ENCODE data around the gene SHC3.
"Not testable (repeated sequence)": the region's sequence is repeated elsewhere in the genome, so short reads cannot be mapped to it uniquely, and the experiment has no call there.

SHC3 gene

DNA sequence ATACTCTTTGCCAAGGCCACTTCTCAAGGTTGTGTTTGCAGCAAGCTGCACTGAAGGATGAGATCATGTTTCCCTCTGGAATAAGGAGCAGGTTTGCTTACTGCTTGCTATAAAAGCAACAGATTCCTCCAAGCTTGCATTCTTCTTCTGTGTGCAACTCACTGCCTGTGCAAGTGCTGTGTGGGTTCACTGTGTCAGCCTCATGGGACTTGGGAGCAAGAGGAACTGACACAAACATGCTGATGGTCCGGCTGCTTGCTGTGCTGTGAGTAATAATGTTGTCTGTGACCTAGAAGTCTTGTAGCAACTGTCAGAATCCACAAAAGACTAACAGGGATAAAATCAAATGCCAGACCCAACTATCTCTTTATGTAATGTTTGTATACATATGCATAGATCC is 33.6 kb upstream of the SHC3 start:
- no peak overlapping the region for H3K9ac ChIP-seq (ENCODE audit: low read length)
- no peak overlapping the region for H3K27ac ChIP-seq (ENCODE audit: low read depth, low read length)
- no peaks in the 10 kb centered on the region for H3K27me3 ChIP-seq (ENCODE audit: control insufficient read depth, insufficient read depth, low read length)
- peaks cover 16% of the 10 kb centered on the region for H3K9me3 ChIP-seq (ENCODE audit: control insufficient read depth, insufficient read depth, low read depth, low read length)
- no peaks in the 10 kb centered on the region for H3K4me1 ChIP-seq (ENCODE audit: control insufficient read depth, insufficient read depth, low read length)
- no peaks in the 10 kb centered on the region for H3K36me3 ChIP-seq (ENCODE audit: control insufficient read depth, insufficient read depth, low read length)
- no peak overlapping the region for H3K4me3 ChIP-seq (ENCODE audit: low read depth, low read length)

GRCh38 chr9:89209311-89209710 is 30.7 kb upstream of the SHC3 start:
- H3K27ac ChIP-seq (ENCODE audit: low read depth, low read length); H3K9ac ChIP-seq (ENCODE audit: low read length); H3K4me1 ChIP-seq (ENCODE audit: control insufficient read depth, insufficient read depth, low read length); H3K36me3 ChIP-seq (ENCODE audit: control insufficient read depth, insufficient read depth, low read length); H3K4me3 ChIP-seq (ENCODE audit: low read depth, low read length); H3K27me3 ChIP-seq (ENCODE audit: control insufficient read depth, insufficient read depth, low read length): not testable (repeated sequence)
- peaks cover 16% of the 10 kb centered on the region for H3K9me3 ChIP-seq (ENCODE audit: control insufficient read depth, insufficient read depth, low read depth, low read length)

GRCh38 chr9:89207026-89207425 is 28.4 kb upstream of the SHC3 start:
- Histone ChIP-seq H3K4me1 (ENCODE audit: control insufficient read depth, insufficient read depth, low read length) (no peaks in the 10 kb centered on the region), H3K36me3 (ENCODE audit: control insufficient read depth, insufficient read depth, low read length) (no peaks in the 10 kb centered on the region), H3K9ac (ENCODE audit: low read length) (no peak overlapping the region), H3K27me3 (ENCODE audit: control insufficient read depth, insufficient read depth, low read length) (no peaks in the 10 kb centered on the region), H3K4me3 (ENCODE audit: low read depth, low read length) (no peak overlapping the region), H3K27ac (ENCODE audit: low read depth, low read length) (no peak overlapping the region), H3K9me3 (ENCODE audit: control insufficient read depth, insufficient read depth, low read depth, low read length) (peaks cover 9% of the 10 kb centered on the region)

- Histone ChIP-seq H3K4me1 (ENCODE audit: control insufficient read depth, insufficient read depth, low read length) (no peaks in the 10 kb centered on the region), H3K9me3 (ENCODE audit: control insufficient read depth, insufficient read depth, low read depth, low read length) (peaks cover 10% of the 10 kb centered on the region), H3K4me3 (ENCODE audit: low read depth, low read length) (no peak overlapping the region), H3K36me3 (ENCODE audit: control insufficient read depth, insufficient read depth, low read length) (no peaks in the 10 kb centered on the region), H3K27me3 (ENCODE audit: control insufficient read depth, insufficient read depth, low read length) (no peaks in the 10 kb centered on the region), H3K9ac (ENCODE audit: low read length) (no peak overlapping the region), H3K27ac (ENCODE audit: low read depth, low read length) (no peak overlapping the region)
Measured at GRCh38 chr9:89204801-89205200, 26.2 kb upstream of the SHC3 start.

- Histone ChIP-seq H3K36me3 (ENCODE audit: control insufficient read depth, insufficient read depth, low read length) (no peaks in the 10 kb centered on the region), H3K9me3 (ENCODE audit: control insufficient read depth, insufficient read depth, low read depth, low read length) (peaks cover 8% of the 10 kb centered on the region; the same call in 1 of the 2 replicates)
Measured at GRCh38 chr9:89195131-89195797, 16.6 kb upstream of the SHC3 start.

DNA sequence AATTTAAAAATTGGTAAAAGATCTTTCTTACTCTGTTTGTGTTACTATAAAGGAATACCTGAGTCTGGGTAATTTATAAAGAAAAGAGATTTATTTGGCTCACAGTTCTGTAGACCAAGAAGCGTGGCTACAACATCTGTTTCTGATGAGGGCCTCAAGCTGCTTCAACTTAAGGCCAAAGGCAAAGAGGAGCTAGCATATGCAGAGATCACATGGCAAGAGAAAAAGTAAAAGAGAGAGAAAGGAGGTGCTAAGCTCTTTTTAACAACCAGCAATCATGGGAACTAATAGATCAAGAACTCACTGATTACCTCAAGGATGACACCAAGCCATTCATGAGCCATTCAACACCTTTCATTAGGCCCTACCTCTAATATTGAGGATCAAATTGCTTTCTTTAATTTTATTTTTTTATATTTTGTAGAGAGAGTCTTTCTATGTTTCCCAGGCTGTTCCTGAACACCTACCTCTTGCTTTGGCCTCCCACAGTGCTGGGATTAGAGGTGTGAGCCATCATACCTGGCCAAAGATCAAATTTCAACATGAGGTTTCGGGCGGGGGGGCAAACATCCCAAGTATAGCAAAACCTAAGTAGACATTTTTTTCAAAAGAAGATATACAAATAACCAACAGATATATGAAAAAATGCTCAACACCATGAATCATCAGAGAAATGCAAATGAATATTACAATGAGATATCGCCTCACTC is 16.0 kb upstream of the SHC3 start:
- Histone ChIP-seq H3K4me3 (ENCODE audit: low read depth, low read length) (no peak overlapping the region), H3K9me3 (ENCODE audit: control insufficient read depth, insufficient read depth, low read depth, low read length) (peaks cover 8% of the 10 kb centered on the region; the same call in 1 of the 2 replicates), H3K9ac (ENCODE audit: low read length) (no peak overlapping the region), H3K27ac (ENCODE audit: low read depth, low read length) (no peak overlapping the region), H3K4me1 (ENCODE audit: control insufficient read depth, insufficient read depth, low read length) (peaks cover 3% of the 10 kb centered on the region; the same call in 1 of the 2 replicates), H3K27me3 (ENCODE audit: control insufficient read depth, insufficient read depth, low read length) (no peaks in the 10 kb centered on the region), H3K36me3 (ENCODE audit: control insufficient read depth, insufficient read depth, low read length) (no peaks in the 10 kb centered on the region)

More at GRCh38 chr9:89195131-89195797, 16.6 kb upstream of the SHC3 start:
- peaks cover 3% of the 10 kb centered on the region; the same call in 1 of the 2 replicates for H3K4me1 ChIP-seq (ENCODE audit: control insufficient read depth, insufficient read depth, low read length)
- H3K27ac ChIP-seq (ENCODE audit: low read depth, low read length): no peak overlapping the region
- H3K4me3 ChIP-seq (ENCODE audit: low read depth, low read length): no peak overlapping the region
- H3K9ac ChIP-seq (ENCODE audit: low read length): no peak overlapping the region
- H3K27me3 ChIP-seq (ENCODE audit: control insufficient read depth, insufficient read depth, low read length): no peaks in the 10 kb centered on the region

- Histone ChIP-seq H3K9ac (ENCODE audit: low read length) (no peak overlapping the region), H3K36me3 (ENCODE audit: control insufficient read depth, insufficient read depth, low read length) (no peaks in the 10 kb centered on the region), H3K9me3 (ENCODE audit: control insufficient read depth, insufficient read depth, low read depth, low read length) (no peaks in the 10 kb centered on the region), H3K27me3 (ENCODE audit: control insufficient read depth, insufficient read depth, low read length) (no peaks in the 10 kb centered on the region), H3K27ac (ENCODE audit: low read depth, low read length) (no peak overlapping the region), H3K4me1 (ENCODE audit: control insufficient read depth, insufficient read depth, low read length) (peaks cover 3% of the 10 kb centered on the region; the same call in 1 of the 2 replicates), H3K4me3 (ENCODE audit: low read depth, low read length) (no peak overlapping the region)
Measured at GRCh38 chr9:89191004-89191403, 12.4 kb upstream of the SHC3 start.

DNA sequence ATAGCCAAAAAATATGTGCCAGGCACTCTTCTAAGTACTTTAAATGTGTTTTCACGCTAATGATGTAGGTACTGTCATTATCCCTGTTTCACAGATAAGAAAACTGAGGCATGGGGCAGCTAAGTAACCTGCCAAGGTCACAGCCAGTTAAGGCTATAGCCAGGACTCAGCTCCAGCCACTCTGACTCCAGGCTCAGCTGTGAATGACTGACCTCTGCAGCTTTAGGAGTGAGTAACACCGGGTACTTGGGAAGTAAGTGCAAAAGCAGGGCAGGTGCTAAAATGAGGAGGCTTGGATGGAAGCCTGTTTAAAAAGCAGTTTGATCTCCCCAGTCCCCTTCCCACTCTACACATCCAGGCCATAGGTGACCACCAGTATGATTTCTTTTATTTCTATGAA is 10.6 kb upstream of the SHC3 start:
- Histone ChIP-seq H3K9me3 (ENCODE audit: control insufficient read depth, insufficient read depth, low read depth, low read length) (no peaks in the 10 kb centered on the region), H3K27ac (ENCODE audit: low read depth, low read length) (no peak overlapping the region), H3K4me3 (ENCODE audit: low read depth, low read length) (no peak overlapping the region), H3K36me3 (ENCODE audit: control insufficient read depth, insufficient read depth, low read length) (no peaks in the 10 kb centered on the region), H3K4me1 (ENCODE audit: control insufficient read depth, insufficient read depth, low read length) (no peaks in the 10 kb centered on the region), H3K27me3 (ENCODE audit: control insufficient read depth, insufficient read depth, low read length) (no peaks in the 10 kb centered on the region), H3K9ac (ENCODE audit: low read length) (no peak overlapping the region)

DNA sequence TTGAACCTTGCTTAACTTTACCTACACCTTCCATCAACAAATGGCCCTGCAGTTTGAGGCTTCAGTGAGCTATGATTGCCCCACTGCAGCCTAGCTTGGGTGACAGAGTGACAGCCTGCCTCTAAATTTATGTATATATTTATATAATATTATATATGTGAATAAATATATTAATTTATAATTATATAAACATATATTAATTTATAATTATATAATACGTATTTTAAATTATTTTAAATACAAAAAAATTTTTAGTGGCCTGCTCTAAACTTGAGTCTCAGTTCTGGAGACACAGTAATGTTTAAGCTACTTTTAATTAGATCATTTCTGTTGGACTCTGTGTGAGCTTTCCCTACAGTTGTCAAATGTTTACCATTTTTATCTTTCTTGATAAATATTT is 9.3 kb upstream of the SHC3 start:
- Histone ChIP-seq H3K36me3 (ENCODE audit: control insufficient read depth, insufficient read depth, low read length) (no peaks in the 10 kb centered on the region), H3K27ac (ENCODE audit: low read depth, low read length) (no peak overlapping the region), H3K4me1 (ENCODE audit: control insufficient read depth, insufficient read depth, low read length) (no peaks in the 10 kb centered on the region), H3K27me3 (ENCODE audit: control insufficient read depth, insufficient read depth, low read length) (no peaks in the 10 kb centered on the region), H3K9me3 (ENCODE audit: control insufficient read depth, insufficient read depth, low read depth, low read length) (no peaks in the 10 kb centered on the region), H3K4me3 (ENCODE audit: low read depth, low read length) (no peak overlapping the region), H3K9ac (ENCODE audit: low read length) (no peak overlapping the region)

DNA sequence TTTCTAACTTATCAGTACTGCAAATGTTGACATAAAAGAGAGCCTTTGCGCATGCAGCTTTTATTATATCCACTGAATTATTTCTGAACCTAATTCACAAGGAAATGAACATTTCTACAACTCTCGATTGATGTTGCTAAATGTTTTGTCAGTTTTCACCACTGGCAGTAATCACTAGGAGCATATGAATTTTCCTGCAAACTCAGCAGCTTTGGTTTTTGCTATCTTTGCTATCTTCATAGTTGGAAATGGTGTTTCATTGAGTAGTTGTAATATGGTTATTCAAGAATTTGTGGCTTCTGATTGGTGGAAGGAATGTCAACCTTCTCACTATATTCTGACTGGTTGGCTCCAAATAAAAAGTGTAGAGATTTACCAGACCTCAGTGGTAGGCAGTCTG is 8.9 kb upstream of the SHC3 start:
- Histone ChIP-seq H3K9me3 (ENCODE audit: control insufficient read depth, insufficient read depth, low read depth, low read length) (no peaks in the 10 kb centered on the region), H3K4me3 (ENCODE audit: low read depth, low read length) (no peak overlapping the region), H3K27me3 (ENCODE audit: control insufficient read depth, insufficient read depth, low read length) (no peaks in the 10 kb centered on the region), H3K4me1 (ENCODE audit: control insufficient read depth, insufficient read depth, low read length) (no peaks in the 10 kb centered on the region), H3K36me3 (ENCODE audit: control insufficient read depth, insufficient read depth, low read length) (no peaks in the 10 kb centered on the region), H3K9ac (ENCODE audit: low read length) (no peak overlapping the region), H3K27ac (ENCODE audit: low read depth, low read length) (no peak overlapping the region)

GRCh38 chr9:89186960-89187359 is 8.3 kb upstream of the SHC3 start:
- Histone ChIP-seq H3K4me3 (ENCODE audit: low read depth, low read length) (no peak overlapping the region), H3K9me3 (ENCODE audit: control insufficient read depth, insufficient read depth, low read depth, low read length) (no peaks in the 10 kb centered on the region), H3K27me3 (ENCODE audit: control insufficient read depth, insufficient read depth, low read length) (no peaks in the 10 kb centered on the region), H3K4me1 (ENCODE audit: control insufficient read depth, insufficient read depth, low read length) (no peaks in the 10 kb centered on the region), H3K36me3 (ENCODE audit: control insufficient read depth, insufficient read depth, low read length) (no peaks in the 10 kb centered on the region), H3K9ac (ENCODE audit: low read length) (no peak overlapping the region), H3K27ac (ENCODE audit: low read depth, low read length) (no peak overlapping the region)
